ENCODE measurements around the gene CNP.
"Not testable (repeated sequence)": the region's sequence is repeated elsewhere in the genome, so short reads cannot be mapped to it uniquely, and the experiment has no call there.

The CNP gene

DNA sequence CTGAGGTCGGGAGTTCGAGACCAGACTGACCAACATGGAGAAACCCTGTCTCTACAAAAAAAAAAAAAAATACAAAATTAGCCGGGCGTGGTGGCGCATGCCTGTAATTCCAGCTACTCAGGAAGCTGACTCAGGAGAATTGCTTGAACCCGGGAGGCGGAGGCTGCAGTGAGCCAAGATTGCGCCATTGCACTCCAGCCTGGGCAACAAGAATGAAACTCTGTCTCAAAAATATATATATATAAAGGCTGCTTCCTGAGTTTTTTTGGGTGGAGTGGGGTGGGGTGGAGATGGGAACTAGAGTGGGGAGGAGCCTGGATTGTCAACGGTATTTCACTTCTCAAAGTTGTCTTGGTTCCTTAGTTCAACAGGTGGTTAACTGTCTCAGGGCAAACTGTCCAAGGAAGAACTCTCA is 43.7 kb downstream of the CNP start:
- DNase-seq, result not testable (repeated sequence)

DNA sequence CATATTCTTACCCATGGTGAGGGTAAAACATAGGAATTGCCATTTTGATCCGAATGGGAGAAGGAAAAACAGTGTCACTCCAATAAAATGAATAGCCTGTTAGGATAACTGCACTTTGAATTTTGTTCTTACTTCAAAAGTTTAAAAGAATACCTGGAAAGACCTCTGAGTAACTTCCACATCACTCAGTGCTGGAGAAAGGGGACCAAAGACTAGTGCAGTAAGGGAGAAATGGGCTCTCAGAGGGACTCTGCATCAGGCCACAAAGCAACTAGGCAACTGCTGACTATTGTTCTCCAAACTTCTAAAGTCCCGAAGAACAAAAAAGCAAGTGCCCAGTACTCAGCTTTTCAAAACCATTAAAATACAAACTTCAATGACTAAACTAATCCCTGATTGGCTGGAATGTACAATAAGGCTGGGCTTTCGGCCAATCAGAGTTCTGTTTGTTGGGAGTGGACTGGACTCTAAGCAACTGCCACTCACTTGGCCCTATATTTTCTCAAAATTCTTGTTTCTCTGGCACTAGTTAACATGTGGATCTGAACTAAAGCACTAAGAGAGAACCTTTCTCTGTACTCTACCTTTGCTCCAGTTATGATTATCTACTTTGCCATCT is 44.4 kb downstream of the CNP start:
- no peak for DNase-seq

DNA sequence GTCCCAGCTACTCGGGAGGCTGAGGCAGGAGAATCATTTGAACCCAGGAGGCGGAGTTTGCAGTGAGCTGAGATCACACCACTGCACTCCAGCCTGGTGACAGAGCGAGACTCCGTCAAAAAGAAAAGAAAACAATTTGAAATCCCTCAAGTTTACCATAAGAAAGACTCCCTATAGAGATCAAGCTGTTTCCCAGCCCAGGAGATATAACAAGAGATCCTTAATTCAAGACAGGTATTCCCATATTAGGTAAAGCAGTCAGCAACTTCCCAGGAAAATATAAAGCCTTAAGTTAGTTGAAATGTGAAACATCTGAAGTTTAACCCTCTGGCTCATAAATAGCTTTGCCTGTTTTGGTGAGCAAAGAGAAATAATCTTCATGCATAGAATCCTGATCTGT is 45.8 kb downstream of the CNP start:
- not testable (repeated sequence) for DNase-seq

DNA sequence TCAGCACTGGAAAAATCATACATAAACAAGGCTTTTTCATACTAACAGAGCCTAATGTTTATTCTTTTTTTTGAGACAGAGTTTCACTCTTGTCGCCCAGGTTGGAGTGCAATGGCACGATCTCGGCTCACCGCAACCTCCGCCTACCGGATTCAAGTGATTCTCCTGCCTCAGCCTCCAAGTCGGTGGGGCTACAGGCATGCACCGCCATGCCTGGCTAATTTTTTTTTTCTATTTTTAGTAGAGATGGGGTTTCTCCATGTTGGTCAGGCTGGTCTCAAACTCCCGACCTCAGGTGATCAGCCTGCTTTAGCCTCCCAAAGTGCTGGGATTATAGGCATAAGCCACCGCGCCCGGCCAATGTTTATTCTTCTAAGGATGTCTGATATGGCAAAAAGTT is 47.1 kb downstream of the CNP start:
- not testable (repeated sequence) for DNase-seq

DNA sequence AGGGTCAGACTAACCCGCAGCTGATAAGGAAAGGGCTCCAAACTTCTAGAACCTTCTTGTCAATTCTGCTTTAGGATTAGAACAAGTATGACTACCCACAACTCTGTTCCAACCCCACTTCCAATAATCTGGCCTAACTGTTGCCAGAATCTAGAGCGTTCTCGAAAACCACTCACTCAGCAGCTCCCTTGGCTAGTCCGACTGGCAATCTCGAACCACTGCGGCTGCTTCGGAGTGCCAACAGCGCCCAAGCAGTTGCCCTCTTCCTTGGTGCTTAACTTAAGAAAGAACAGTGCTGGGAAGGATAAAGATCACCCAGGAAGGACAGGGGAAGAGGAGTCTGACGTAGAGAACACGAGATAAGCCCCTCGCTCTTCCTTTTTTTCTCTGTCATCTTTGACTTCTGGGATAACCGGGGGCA is 49.8 kb downstream of the CNP start:
- DNase-seq, result no peak

DNA sequence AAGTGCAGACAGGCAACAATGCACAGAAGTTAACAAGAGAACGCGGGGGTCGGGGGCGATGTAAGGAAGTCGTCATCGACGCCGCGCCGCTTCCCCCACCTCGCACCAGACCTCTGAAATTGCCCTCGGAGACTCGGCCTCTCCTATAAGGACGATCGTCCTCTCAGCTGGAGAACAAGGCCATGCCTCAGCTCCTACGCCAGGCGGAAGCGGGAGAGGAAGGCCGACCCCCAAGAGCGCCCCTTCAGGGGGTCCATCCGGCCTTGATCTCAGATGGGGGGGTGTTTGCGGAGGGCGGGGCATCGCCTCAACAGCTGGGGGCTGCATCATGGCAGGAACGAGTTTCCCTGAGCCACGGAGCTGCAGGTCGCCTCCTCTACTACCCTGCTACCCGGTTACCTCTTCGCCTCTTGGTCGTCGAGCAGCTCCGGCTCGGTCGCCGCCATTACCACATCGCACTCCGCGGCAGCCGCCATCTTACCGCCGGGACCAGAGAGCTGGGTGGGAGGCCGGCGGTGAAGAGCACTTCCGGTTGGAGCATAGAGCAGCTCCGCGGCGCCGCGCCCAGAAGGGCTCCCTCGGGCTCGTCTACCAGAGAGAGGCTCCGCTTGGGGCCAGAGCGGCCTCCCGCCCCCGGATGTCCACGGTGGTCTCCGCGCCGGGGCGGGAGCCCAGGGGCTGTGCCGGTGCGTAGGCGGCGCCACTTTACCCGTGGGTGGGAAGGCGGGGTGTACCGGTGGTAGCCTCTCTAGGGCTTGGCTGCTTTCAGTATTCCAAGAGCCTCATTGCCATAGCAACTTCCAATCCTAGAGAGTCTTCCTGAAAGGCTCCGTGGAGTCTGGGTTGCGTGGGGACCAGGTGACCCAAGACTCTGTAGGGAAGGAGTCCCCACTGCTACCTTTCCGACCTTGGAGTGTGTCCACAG is 50.6 kb downstream of the CNP start, which contains the start of gene DNAJC7:
Gene DNAJC7, minus strand, starts transcription at position 499 of the 925 bp plus-strand sequence. Its CDS starts 23 bp downstream, at position 476.
- DNase-seq, result peak; percentile 85

DNA sequence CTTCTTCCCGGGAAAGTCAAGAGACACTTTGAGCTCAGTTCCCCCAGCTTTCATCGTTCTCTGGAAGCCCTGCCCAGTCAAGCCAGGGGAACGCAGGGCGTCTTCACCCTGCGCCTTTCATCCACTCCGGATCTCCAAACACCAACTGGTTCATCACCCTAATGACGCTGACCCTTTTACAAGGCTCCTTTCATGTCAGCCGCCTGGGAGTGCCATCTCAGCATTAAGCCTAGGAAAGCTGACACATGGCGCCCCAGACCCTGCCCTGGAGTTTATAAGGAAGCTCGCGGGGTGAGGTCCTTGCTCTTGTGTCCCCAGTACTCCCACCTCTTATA is 51.2 kb downstream of the CNP start:
- no peak for DNase-seq

DNA sequence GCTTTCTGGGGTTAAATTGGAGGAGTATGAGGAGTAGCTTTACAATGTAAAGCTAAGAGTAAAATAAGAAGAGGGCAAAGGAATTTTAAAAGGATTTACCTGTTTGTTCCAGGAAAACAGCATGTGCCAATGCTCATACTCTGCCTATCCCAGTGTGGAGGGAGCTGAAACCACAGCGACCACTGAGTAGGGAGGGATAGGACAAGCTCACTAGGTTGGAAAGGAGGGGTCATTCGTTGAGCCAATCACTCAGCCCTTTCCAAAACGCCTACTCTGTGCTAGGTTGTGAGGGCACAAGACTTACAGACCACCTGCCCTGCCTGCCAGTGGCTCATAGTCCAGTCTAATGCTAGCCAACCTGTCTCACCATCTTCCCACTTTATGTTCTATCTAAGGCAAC is 51.7 kb downstream of the CNP start:
- DNase-seq, result no peak

DNA sequence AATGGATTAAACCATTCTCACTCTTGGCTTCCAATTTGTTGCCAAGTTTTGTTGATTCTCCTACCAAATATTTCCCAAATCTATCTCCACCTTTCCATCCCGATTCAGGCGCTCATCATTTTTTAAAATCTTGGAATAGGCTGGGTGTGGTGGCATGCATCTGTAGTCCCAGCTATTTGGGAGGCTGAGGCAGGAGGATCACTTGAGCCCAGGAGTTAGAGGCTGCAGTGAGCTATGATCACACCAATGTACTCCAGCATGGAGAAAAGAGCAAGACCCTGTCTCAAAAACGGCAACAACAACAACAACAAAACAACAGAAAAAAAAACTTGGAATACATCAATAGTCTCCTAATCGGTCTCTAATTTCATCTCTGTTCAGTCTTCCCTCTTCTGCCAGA is 52.4 kb downstream of the CNP start:
- DNase-seq, result no peak

DNA sequence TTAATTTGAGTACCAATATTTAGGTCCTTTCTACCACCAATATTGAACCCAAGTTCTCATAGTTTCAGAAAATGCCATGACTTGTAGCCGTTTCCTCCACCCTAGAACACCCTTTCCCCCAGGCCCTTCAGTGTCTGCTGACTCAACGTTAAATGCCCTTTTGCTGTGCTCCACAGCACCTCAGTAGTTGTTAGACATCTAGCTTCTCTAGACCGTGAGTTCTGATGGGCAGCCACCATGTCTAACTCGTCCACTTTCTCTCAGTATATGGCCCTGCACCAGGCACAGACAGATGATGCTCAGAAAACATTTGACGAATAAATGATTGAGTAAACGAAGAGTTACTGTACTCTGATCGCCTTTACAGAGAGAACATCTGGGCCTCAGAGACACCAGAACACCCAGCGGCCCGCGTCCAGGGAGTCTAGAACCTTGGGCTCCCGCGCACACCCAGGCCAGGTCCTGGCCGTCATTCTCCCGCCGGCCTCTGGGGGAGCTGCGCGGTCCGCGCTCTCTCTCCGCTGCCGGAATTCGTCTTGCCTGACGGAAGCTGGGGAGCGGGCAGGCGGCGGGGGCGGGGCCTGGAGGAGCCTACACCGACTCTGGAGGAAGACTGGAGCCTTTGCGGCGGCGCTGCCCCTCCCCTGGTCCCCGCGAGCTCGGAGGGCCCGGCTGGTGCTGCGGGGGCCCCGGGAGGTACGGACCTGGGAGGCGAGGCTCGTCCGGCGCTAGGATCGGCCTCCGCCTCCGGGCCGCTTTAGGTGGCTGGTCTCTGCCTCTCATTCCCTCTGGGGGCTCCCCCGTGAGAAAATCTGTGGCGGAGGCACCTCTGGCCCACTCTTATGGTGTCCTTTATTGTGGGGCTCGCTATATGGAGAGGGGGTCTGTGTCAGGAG is 53.2 kb downstream of the CNP start, which contains the start of gene NKIRAS2:
Gene NKIRAS2, plus strand, starts transcription at position 582 of the 896 bp plus-strand sequence. CDS start 1,488 bp downstream, outside the sequence.
- DNase-seq, result peak; percentile 82

DNA sequence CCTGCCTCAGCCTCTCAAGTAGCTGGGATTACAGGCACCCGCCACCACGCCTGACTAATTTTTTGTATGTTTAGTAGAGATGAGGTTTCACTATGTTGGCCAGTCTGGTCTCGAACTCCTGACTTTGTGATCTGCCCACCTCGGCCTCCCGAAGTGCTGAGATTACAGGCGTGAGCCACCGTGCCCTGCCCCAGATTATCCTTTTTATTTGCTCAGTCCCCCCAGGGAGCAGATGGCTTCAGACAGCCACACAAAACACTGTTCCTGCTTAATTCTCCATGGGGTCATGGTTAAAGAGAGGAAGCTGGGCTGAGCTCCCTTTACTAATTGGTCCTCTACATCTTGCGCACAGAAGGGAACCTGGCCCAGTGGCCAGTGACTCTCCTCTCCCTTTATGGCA is 54.2 kb downstream of the CNP start:
- DNase-seq, result not testable (repeated sequence)

DNA sequence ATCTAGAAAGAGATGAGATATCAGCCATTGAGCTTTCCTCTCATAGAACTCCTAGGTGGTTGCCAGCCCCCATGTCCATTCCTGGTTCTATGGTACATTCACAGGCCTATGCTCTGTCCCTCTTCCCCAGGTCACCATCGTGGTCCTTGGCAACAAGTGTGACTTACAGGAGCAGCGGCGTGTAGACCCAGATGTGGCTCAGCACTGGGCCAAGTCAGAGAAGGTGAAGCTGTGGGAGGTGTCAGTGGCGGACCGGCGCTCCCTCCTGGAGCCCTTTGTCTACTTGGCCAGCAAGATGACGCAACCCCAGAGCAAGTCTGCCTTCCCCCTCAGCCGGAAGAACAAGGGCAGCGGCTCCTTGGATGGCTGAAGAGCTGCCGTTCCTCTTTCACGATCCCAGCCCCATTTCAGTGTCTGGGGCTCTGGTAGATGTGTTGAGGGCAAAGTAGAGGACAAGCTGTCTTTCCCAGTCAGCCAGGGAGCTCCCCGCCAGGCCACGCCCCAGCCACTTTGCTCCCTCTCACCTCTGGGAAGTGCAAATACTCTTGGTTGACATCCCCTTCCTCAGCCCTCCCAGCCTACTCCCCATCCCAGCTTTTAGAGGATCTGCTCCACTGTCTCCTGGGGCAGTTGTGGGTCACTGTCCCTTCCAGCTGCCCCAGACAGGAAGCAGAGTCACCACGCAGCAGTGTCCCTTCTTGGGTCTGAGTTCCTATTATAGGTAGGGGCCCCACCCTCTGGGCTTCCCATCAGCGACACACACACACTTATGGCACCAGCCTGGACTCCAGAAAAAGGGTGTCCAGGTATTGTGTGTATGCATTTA is 57.1 kb downstream of the CNP start:
- DNase-seq, result no peak

DNA sequence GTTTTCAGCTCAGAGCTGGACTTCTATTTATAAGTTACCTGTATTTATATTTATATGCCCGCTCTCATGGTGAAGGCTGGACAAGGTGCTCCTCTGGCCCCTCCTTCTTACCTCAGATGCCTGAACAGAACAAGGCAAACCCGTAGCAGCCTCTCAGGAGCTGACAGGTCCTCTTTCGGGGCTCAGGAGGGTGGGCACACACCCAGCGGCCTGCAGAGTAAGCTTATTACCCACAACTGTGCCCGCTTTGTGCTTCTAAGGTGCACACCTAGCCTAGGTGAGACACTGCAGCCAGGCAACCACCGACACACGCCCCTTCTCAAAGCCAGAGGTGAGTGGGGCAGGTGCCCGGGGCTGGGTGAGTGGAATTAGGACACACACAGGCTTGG is 58.6 kb downstream of the CNP start:
- DNase-seq, result no peak

DNA sequence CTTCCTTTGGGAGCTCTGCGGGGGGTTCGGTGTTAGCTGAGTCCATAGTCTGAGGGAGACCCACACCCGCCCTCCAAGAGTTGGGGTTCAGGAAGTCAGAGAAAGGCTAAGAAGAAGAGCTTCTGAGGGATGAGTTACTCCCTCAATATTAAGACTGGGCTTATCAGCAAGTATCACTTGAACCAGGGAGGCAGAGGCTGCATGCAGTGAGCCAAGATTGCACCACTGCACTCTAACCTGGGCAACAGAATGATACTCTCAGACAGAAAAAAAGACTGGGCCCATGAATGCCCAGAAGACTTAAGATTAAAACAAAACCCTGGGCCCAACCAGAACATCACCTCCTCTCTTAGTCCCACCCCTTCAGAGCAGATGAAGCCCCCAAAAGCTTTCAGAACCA is 59.3 kb downstream of the CNP start:
- no peak for DNase-seq

DNA sequence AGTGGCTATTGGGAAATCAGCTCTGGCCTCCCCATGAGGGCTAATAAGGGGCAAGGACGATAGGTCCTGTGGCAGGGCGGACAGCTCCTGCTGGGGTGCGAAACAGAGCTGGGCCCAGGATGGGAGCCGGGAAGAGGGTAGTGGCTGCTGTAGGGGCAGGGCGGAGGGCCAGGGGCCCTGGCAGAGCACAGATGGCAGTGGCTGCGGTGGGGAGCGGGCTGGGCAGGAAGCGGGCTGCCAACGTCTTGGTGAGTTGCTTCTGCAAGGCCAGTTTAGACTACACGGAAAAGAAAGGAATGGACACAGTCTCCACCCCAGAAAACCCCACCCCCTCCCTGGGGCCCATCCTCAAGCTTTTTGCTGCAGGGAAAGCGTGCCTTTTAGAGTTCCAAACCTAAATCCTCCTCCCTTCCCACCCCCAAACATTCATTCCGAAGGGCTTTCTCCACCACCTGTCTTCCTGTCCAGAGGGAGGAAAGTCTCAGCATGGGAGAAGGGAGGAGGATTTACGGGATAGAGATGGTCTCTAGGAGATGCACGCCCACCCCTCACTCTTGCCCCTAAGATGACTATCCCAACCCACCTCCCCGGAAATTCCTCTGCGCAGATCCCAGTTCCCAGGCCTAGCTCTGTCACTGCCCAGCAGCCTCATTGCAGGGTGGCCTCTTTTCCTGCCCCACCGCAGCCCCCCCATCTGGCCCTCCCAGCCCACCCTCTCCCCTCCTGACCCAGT is 60.4 kb downstream of the CNP start:
- DNase-seq, result no peak
